Stimulated activated CD4-positive, alpha-beta T cell treated with anti-CD3 and anti-CD28 coated beads, Interleukin-12 subunit alpha, Interleukin-12 subunit beta, amount 100 ng/mL, for 4 hours (primary cell): ENCODE results near the gene MFSD2B.
"Not testable (repeated sequence)": the region's sequence is repeated elsewhere in the genome, so short reads cannot be mapped to it uniquely, and the experiment has no call there.

ENCODE experiments used
- DNase-seq: peaks from one replicate; pipeline ENCODE4 v3.0.0-alpha.2; 2020

Gene MFSD2B, protein sequence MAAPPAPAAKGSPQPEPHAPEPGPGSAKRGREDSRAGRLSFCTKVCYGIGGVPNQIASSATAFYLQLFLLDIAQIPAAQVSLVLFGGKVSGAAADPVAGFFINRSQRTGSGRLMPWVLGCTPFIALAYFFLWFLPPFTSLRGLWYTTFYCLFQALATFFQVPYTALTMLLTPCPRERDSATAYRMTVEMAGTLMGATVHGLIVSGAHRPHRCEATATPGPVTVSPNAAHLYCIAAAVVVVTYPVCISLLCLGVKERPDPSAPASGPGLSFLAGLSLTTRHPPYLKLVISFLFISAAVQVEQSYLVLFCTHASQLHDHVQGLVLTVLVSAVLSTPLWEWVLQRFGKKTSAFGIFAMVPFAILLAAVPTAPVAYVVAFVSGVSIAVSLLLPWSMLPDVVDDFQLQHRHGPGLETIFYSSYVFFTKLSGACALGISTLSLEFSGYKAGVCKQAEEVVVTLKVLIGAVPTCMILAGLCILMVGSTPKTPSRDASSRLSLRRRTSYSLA

DNA sequence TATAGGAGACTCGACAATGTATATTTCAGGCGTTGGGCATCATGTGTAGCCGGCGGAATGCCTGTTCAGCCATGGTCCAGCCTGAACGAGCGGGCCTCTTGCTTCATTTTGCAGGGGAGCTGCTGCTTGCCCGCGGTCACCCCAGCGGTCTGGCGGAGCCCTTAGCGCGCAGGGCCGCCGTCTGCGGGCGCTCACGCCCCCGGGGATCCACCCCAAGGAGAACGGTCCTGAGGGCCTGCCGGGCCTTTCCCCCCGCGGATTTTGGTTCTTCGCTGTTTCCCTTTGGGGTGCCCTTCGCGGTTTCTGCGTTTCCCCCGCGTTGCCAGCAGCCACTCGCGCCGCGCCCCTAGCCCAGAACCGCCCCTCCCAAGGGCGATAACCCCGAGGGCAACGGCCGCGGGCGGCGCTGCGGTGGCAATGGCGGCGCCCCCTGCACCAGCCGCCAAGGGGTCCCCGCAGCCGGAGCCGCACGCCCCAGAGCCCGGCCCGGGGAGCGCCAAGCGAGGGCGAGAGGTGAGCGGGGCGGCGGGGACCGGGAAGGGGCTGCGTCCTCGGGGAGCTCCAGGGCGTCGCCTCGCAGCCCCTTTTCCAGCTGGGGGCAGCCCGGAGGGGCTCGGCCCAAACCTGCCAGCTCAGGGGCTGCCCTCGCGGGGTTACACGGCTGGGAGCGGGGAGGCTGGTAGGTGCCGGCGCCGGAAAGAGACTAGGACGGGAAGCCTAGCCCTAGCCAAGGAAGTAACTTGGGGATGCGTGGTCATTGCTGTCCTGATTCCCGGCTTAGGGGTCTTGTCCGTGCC lies at the start of gene MFSD2B:
MFSD2B (plus strand) TSS at position 406 of the 797 bp plus-strand sequence; CDS start at position 418, 12 bp downstream.
- DNase-seq: no peak

DNA sequence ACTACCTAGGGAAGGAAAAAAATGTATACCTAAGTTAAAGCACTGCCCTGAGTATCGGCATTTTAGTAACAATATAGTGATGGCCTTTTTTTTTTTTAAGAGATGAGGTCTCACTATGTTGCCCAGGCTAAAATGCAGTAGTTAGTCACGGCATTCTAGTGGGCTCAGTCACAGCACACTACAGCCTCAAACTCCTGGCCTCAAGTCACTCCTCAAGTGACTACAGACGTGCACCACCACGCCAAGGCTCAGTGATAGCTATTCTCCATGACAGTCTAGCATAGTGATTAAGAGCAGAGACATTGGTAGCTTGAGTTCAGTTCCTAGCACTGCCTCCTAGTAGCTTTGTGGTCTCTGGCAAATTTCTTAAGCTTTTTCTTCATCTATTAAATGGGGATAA lies 42.0 kb upstream of the MFSD2B start:
- DNase-seq: no peak

DNA sequence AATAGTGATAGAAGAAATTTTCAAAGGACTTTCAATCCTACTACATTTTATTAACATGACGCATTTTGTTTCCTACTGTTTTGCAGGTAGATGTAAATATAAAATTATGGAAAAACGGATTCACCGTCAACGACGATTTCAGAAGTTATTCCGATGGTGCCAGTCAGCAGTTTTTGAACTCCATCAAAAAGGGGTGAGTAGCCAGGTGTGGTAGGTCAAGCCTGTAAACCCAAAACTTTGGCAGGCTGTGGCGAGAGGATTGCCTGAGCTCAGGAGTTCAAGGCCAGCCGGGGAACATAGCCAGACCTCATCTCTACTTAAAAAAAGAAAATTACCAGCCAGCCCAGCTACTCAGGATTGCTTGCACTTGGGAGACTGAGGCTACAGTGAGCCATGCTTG lies 33.0 kb upstream of the MFSD2B start:
- no peak for DNase-seq

DNA sequence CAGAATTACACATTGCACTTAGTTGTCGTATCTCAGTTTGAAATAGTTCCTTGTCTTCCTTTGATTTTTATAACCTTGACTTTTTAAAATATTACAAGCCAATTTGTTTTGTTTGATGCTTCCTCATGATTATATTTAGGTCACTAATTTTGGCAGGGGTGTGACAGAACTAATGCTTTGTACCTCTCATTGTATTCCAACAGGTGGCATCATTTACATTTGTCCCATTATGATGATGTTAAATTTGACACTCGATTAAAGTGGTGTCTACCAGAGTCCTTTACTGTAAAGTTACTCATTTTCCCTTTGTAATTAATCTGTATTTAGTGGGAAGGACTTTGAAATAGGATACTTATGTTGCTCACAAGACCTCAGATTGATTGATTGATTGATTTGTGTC lies 21.5 kb upstream of the MFSD2B start:
- no peak for DNase-seq

DNA sequence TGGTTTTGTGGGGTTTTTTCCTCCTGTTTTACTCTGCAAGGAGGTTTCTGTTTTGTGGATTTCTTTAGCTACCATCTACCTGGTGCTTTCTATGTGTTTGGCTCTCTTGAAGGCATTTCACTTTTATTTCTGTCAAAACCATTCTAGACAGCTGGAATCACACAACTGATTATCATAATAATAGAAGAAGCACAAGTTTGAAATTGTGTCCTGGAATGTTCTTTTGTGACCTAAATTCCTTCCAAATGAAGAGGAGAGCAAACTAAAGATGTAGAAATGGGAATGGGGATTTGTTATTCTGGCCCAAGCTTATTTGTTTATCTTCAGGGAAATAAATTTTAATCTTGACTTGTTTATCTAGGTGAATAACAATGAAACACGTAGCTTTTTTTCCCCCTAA lies 17.0 kb upstream of the MFSD2B start:
- no peak for DNase-seq

DNA sequence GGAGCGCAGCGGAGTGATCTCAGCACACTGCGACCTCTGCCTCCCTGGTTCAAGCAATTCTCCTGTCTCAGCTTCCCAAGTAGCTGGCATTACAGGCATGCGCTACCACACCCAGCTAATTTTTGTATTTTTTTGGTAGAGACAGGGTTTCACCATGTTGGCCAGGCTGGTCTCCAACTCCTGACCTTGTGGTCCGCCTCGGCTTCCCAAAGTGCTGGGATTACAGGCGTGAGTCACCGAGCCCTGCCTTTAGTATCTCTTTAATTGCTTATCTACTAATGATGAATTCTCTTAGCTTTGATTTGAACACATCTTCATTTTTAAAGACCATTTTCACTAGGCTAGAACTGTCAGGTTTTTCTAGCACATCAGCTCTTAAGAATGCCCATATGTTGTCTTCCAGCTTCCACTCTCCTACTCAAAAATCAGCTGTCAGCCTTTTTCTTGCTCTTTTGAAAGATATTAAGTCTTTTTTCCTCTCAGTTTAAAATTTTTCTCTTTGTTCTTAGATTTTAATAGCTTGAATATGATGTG lies 16.1 kb upstream of the MFSD2B start:
- DNase-seq: no peak

DNA sequence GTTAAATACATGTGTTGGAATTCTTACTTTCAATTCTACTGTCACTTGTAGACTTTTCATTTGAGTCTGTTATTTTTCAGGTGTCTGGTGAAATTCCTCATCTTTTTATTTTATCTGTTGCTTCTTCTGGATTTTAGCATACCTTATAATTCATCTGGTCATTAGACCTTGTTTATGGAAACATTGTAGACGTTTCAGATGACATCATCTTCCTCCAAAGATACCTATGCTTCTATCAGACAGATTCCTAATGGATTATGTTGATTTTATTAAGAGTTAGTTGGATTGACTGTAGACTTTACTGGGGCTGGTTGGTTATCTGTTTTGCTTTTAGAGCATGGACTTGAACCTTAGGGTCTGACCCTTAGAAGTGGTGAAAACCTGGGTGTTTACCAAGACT lies 15.3 kb upstream of the MFSD2B start:
- DNase-seq: no peak

DNA sequence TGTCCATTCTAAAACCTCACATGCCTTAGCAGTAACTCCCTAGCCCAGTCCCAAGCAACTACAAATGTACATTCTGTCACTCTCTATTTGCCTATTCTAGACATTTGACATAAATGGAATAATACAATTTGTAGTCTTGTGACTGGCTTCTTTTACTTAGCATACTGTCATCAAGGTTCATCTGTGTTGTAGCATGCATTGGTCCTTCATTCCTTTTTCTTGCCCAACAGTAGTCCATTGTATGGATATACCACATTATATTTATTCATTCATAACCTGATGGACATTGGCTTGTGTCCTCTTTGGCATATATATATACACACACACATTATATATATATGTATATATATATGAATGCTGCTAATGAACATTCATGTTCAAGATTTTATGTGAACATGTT lies 2.2 kb upstream of the MFSD2B start:
- no peak for DNase-seq

DNA sequence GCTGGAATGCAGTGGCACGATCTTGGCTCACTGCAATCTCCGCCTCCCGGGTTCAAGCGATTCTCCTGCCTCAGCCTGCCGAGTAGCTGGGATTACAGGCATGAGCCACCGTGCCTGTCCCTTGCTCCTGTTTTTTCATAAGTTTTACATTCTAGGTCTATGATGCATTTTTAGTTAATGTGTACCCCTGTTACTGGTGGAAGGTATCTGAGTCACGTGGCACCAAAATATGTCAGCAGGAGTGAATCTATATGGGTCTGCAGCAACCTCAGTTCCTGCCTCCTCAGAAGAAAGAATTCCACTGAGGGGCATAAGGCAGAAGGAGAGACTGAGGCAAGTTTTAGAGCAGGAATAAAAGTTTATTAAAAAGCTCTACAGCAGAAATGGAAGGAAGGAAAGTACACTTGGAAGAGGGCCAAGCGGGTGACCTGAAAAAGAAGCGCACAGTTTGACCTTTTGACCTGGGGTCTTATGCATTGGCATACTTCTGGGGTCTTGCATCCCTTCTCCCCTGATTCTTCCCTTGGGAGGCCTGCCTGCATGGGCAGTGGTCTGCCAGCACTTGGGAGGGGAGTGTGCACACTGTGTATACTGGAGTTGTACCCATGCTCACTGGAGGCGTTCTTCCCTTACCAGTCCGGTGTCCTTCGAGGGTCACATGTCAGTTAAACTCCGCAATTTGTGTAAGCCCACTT lies 1.1 kb upstream of the MFSD2B start:
- DNase-seq: no peak

DNA sequence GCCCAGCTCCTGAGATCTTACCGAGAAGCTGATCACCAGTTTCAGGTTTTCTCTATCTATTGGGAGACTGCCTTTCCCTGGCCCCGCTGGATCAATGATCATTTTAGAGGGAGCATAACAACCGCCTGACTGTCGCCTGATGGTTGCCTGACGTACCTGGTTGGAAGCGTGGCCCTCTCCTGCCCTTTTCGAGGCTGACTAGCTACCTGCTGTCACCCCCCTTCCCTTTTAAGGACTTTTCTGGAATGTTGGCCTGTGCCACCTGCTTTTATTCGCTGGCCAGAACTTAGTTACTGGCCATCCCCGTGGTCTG lies 562 bp upstream of the MFSD2B start:
- no peak for DNase-seq

DNA sequence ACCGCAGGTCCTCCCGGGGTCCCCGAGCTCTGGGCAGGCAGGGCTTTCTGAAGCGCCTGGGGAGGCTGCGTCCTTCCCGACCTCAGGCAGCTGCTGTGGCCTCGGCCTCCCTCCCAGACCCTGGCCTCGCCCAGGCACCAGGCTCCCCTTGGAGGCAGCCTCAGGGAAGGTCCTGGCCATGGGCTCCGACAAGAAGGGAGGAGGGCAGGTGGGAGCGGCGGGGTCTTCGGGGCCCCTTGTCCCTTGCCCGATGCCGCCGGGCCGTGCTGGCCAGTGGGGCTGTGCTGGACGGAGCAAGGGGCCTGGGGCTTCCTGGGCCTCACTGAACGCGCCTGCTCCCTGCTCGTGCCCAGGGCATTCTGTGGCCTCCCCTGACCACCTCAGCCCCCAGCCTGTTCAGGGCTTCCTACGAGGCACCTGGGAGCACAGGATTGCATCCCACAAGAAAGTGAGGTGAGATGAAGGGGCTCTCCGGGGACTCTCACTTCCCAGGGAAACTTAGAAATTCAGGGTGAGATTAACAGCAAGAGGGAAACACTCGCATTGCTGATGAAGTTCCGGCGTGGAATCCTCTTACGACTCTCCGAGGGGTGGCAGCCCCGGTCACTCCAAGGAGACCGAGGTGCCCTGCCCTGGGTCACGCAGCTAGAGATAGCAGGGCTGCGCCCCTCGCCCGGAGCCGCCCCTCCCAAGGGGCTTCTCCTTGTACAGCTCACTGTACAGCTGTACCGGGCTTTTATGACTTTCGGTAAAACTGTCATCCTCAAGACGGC lies 778 bp downstream of the MFSD2B start:
- no peak for DNase-seq

DNA sequence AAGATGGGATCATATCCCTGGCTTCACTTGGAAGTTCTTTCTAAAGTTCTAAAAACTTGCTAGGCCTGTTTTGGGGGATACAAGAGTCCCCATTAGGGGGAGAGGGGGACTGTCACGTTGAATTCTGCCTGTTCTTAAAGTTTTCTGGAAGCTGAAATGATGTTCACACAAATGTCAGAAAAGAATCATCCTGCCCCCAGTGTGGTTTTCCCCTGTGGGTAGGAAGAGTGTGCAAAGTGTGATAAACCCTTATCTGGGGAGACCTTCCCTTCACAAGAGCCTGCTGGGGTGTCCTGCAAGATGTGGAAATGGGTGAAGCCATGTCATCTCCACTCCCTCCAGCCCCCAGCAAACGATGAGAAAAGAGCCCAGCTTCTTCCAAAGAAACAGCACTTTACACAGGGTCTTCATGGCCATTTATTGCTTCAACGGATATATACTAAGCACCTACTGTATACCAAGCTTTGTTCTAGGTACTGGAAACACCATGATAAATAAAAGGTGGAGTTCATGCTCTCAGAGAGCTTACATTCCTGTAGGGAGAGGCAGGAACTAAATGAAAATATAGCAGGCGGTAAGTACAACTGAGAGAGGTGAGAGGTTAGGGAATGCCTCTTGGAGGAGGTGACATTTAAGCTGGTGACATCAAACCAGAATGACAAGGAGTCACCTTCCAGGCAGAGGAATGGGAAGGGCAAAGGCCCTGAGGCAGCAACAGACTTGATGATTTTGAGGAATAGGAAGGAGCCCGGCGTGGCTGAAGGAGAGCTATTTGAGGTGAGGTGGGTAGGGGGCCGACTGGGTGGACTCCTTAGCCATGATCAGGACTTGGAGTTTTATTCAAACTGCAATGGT lies 1.6 kb downstream of the MFSD2B start:
- no peak for DNase-seq

DNA sequence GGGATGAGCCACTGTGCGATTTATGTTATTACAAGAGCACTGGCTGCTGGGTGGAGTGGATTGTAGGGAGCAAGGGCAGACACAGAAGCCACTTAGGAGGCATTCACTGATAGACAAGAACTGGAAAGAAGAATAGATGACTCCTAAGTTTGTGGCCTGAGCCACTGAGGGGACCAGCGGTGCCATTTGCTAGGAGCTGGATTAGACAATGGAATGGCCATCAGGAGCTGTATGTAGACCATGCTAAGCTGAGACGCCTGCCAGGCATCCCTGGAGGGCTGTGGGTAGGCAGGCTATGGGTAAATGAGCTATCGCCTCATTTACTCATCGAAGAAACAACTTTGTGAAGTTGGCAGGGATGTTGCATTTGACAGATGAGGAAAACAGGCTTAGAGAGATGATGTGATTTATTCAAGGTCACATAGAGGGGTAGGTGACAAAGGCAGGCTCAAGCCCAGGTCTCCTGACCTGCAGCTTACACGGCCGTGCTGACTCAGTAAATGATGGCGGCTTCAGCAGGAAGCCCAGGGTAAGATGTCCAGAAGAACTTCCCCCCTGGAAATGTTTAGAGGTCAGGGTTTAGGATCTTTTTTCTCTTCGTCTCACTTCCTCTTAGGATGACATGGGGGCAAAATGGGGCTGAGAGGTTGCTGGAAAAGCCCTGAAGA lies 2.8 kb downstream of the MFSD2B start:
- no peak for DNase-seq

DNA sequence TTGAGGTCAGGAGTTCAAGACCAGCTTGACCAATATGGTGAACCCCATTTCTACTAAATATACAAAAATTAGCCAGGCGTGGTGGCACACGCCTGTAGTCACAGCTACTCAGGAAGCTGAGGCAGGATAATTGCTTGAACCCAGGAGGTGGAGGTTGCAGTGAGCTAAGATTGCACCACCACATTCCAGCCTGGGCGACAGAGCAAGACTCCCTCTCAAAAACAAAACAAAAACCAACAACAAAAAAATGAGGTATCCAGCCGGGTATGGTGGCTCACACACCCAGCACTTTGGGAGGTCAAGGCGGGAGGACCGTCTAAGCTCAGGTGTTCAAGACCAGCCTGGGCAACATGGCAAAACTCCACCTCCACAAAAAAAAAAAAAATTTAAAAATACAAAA lies 5.0 kb downstream of the MFSD2B start:
- not testable (repeated sequence) for DNase-seq

DNA sequence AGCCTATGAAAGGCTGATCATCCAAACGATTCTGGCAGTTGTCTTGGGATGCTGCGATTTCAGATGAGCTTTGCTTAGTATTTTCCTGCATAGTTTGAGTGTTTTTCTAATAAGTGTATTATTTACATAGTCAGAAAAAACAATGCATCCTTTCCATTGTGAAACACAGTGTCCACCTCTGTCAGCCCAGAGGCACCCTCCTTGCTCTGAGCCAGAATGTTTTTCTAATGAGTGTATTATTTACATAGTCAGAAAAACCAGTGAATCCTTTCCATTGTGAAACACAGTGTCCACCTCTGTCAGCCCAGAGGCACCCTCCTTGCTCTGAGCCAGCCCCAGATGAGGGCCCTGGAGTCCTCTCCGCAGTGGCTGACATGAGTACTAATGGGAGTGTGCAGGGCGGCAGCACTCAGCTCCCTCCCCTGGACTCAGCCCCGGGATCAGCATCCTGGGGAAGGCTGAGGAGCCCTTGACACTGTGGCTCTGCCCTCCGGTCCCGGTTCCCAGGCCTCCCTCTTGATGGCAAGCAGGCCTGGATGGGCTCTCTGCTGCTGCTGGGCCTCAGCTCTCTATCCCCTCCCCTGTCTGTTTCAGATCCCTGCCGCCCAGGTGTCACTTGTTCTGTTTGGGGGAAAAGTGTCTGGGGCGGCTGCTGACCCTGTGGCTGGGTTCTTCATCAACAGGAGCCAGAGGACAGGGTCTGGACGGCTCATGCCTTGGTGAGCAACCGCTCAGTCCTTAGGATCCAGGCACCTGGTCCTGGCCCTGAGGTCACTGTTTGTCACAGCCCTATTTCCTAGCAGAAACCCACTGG lies 5.9 kb downstream of the MFSD2B start:
- no peak for DNase-seq

DNA sequence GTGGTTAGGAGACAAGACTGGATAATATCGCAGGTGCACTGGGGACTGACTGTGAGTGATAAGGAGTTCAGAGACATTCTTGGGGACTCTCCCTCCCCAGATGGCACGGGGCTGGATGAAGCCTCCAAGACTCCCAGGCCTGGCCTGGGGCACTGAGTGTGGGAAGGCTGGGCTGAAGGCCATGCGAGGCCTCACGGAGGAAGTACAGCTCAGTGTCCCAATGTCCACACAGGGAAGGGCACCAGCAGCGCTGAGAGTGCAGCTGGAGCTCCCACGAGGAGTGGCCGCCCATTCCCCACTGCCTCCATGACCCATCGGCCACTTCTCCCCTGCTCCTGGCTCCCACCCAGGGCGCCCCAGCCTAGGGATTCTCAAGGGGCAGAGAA lies 6.5 kb downstream of the MFSD2B start:
- DNase-seq: no peak

DNA sequence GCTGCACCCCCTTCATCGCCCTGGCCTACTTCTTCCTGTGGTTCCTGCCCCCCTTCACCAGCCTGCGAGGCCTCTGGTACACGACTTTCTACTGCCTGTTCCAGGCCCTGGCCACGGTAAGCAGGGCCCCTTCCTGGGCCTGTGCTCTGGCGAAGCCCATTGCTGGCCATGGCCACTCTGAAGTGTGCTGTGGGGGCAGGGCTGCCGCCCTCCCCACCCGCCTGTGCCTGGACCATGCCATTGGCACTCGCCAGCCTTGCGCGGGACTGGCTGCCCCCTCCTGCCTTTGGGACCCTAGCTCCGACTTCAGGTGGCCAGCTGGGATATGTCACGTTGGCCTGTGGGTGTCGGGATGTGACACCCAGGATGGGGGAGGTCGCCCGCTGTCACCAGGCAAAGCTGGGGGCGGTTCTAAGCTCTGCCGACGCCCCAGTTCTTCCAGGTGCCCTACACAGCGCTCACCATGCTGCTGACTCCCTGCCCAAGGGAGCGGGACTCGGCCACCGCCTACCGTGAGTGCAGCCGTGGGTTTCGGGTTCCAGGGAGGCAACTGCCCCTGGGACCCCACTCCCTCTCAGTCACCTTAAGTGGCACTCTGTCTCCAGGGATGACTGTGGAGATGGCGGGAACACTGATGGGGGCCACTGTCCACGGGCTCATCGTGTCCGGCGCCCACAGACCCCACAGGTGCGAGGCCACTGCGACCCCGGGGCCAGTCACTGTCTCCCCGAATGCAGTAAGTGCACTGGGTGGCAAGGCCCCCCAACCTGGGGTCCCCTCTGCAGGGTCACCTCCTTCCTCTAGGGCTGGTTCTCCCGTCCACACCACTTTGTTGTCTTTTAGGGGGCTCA lies 7.2 kb downstream of the MFSD2B start:
- no peak for DNase-seq

DNA sequence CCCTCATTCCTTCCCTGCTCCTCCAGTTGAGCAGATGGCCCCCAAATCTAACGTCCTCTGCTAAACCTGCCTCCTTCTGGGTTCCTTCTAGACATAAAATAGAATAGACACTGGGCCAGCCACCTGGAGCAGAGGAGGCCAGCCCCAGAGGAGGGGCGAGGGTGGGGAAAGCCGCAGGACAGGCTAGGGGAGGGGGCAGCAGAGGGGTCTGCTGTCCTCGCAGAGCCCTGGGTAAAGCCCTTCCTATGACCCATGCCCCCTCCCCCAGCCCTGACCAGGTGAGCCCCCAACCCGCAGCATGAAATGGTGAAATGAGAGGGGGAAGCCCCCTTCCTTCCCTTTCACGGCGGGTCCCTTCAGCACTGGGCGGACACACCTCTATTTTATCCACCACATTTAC lies 7.8 kb downstream of the MFSD2B start:
- no peak for DNase-seq

DNA sequence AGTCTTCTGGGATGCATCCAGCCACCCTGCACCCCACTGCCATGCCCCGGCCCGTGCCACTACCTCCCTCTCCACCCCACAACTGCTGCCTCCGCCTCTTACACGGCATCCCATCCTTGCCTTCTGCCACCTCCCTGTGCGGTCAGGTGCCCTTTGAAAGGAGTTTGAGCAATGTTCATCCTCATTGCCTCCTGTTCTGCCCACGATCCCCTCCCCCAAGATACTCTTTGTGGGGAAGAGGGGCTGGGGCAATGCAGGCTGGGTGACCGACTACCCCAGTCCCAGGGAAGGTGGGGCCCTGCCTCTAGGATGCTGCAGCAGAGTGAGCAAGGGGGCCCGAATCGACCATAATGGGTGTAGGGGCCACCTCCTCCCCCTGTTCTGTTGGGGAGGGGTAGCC lies 8.4 kb downstream of the MFSD2B start:
- no peak for DNase-seq
